GM12878 (cell line): Measurements from ENCODE around the gene UGT1A7. TPM values are rescaled to one million over a fixed set of nuclear protein-coding genes. Genes with fewer than 3 reads are reported as not detected.

Experiments used
- ATAC-seq: fragments of 200-7000 bp; cut with Tn5 transposase; 3 replicates; pipeline ENCODE4 v1.9.1; 2020; ENCODE audit warnings: mild to moderate bottlenecking, moderate library complexity
- BruUV-seq: library from RNA; stranded (reverse); fragments of 400-500 nt; replicated peaks from 2 replicates; lab custom pipeline; 2021; lab: Mats Ljungman, UMichigan
- CTCF ChIA-PET: fragments of 300-600 bp; sonication (Branson Sonifier 250); formaldehyde crosslinking; extraction: SDS; loops from one replicate; lab custom pipeline; 2021; ENCODE audit warnings: inconsistent platforms; lab: Yijun Ruan, JAX
- POLR2A ChIA-PET: fragments of 350-600 bp; formaldehyde crosslinking; extraction: SDS; loops from one replicate; lab custom pipeline; 2021; ENCODE audit warnings: inconsistent platforms; lab: Charles Lee
- RAD21 ChIA-PET: fragments of 300-600 bp; sonication (Branson Sonifier 250); formaldehyde crosslinking; loops from one replicate; lab custom pipeline; 2023; ENCODE audit warnings: antibody characterized with exemption; ENCODE audit not compliant: unreplicated experiment; lab: Charles Lee
- SMC1A ChIA-PET: fragments of 300-600 bp; sonication (Branson Sonifier 250); formaldehyde crosslinking; loops from one replicate; lab custom pipeline; 2023; ENCODE audit not compliant: unreplicated experiment, uncharacterized antibody; lab: Charles Lee
- DNase-seq: peaks from one replicate; pipeline ENCODE4 v3.0.0-alpha.2; 2011; ENCODE audit warnings: low read depth, low spot score
- FAIRE-seq: peaks from 3 replicates; lab custom pipeline; 2011; peaks lifted over from hg19 to GRCh38; lab: Jason Lieb, UNC
- H2AFZ ChIP-seq: 2 replicates; pipeline ENCODE4 v1.6.0; 2011; ENCODE audit warnings: low read depth, low read length, control low read depth; ENCODE audit not compliant: control insufficient read depth
- H3K27ac ChIP-seq: 2 replicates; pipeline ENCODE4 v1.5.1; 2011; ENCODE audit warnings: control low read depth; ENCODE audit not compliant: control insufficient read depth, insufficient read depth
- H3K27me3 ChIP-seq, 2 experiments: replicated peaks in 1 of 2; 2 replicates each; pipeline versions ENCODE4 v1.6.0 to v1.6.1; 2011; ENCODE audit warnings: low read length in 1 of 2; ENCODE audit not compliant: control insufficient read depth in 2 of 2, insufficient read depth in 2 of 2
- H3K36me3 ChIP-seq, 2 experiments: 2 replicates each; pipeline ENCODE4 v1.5.1; 2011; ENCODE audit warnings: low read length in 1 of 2; ENCODE audit not compliant: control insufficient read depth in 2 of 2, insufficient read depth in 2 of 2
- H3K4me1 ChIP-seq: 2 replicates; pipeline ENCODE4 v1.6.1; 2011; ENCODE audit warnings: mild to moderate bottlenecking, low read length, moderate library complexity, mixed read lengths; ENCODE audit not compliant: control insufficient read depth, insufficient read depth
- H3K4me2 ChIP-seq: 2 replicates; pipeline ENCODE4 v1.6.0; 2011; ENCODE audit warnings: control low read depth; ENCODE audit not compliant: control insufficient read depth, insufficient read depth
- H3K4me3 ChIP-seq: fragments of 200-600 bp; sonication (generic); 2 replicates; pipeline ENCODE4 v1.5.1; 2016
- H3K79me2 ChIP-seq: 2 replicates; pipeline ENCODE4 v1.6.0; 2011; ENCODE audit warnings: low read length; ENCODE audit not compliant: control insufficient read depth, insufficient read depth
- H3K9ac ChIP-seq: 2 replicates; pipeline ENCODE4 v1.8.0; 2011; ENCODE audit warnings: low read length, control low read depth, mixed read lengths; ENCODE audit not compliant: control insufficient read depth, insufficient read depth
- H3K9me3 ChIP-seq: replicated peaks from 3 replicates; pipeline ENCODE4 v1.5.1; 2011; ENCODE audit warnings: mild to moderate bottlenecking, low read length; ENCODE audit not compliant: control insufficient read depth, insufficient read depth
- H4K20me1 ChIP-seq: 2 replicates; pipeline ENCODE4 v1.6.0; 2011; ENCODE audit not compliant: control insufficient read depth, insufficient read depth
- GABPA ChIP-seq: IDR thresholded peaks from 2 replicates; pipeline ENCODE4 v1.6.1; 2014; ENCODE audit warnings: antibody characterized with exemption, low read depth, mild to moderate bottlenecking, inconsistent platforms
- KDM1A ChIP-seq: fragments of 200-600 bp; sonication (generic); IDR thresholded peaks from 2 replicates; pipeline ENCODE4 v1.6.1; 2016; ENCODE audit warnings: borderline replicate concordance
- LARP7 ChIP-seq: fragments of 450-650 bp; IDR thresholded peaks from 2 replicates; pipeline ENCODE4 v1.6.1; 2017; ENCODE audit warnings: mild to moderate bottlenecking
- MTA2 ChIP-seq: fragments of 450-650 bp; IDR thresholded peaks from 2 replicates; pipeline ENCODE4 v1.6.1; 2016; ENCODE audit warnings: low read depth, mild to moderate bottlenecking, moderate library complexity
- NBN ChIP-seq: fragments of 450-650 bp; IDR thresholded peaks from 2 replicates; pipeline ENCODE4 v1.6.1; 2016
- NFIC ChIP-seq: IDR thresholded peaks from 2 replicates; pipeline ENCODE4 v1.6.1; 2012; ENCODE audit warnings: low read depth, mild to moderate bottlenecking, inconsistent platforms, low read length, moderate library complexity
- PAX5 ChIP-seq: IDR thresholded peaks from 2 replicates; pipeline ENCODE4 v1.6.1; 2011; ENCODE audit warnings: low read depth, low read length, borderline replicate concordance
- PML ChIP-seq: IDR thresholded peaks from 2 replicates; pipeline ENCODE4 v1.6.1; 2012; ENCODE audit warnings: low read length, inconsistent platforms
- SMARCA5 ChIP-seq: fragments of 450-650 bp; IDR thresholded peaks from 2 replicates; pipeline ENCODE4 v1.6.1; 2017; ENCODE audit warnings: mild to moderate bottlenecking
- SP1 ChIP-seq: IDR thresholded peaks from one replicate; pipeline ENCODE4 v1.6.1; 2011; ENCODE audit warnings: low read depth, low read length
- SREBF2 ChIP-seq: IDR thresholded peaks from 2 replicates; pipeline ENCODE4 v1.6.1; 2012; ENCODE audit warnings: mild to moderate bottlenecking, low read length
- TCF12 ChIP-seq: IDR thresholded peaks from 2 replicates; pipeline ENCODE4 v1.6.1; 2011; ENCODE audit warnings: low read depth, mild to moderate bottlenecking, low read length
- TCF3 ChIP-seq: IDR thresholded peaks from 2 replicates; pipeline ENCODE4 v1.6.1; 2012; ENCODE audit warnings: low read depth, mild to moderate bottlenecking, low read length, borderline replicate concordance; ENCODE audit not compliant: insufficient read depth
- ZBED1 ChIP-seq: IDR thresholded peaks from 2 replicates; pipeline ENCODE4 v1.6.1; 2016; ENCODE audit warnings: borderline replicate concordance
- WGBS: methylation state at CpG from one replicate; pipeline ENCODE4 v1.1.6; 2016; ENCODE audit warnings: low lambda C conversion rate; ENCODE audit not compliant: insufficient replicate concordance, insufficient coverage; ENCODE audit errors: missing lambda C conversion rate; 5-methylcytosine and 5-hydroxymethylcytosine counted together
- in situ Hi-C: fragments of 300-500 bp; cut with MboI; formaldehyde crosslinking; loops from 9 replicates; pipeline ENCODE4 v1.14.3; 2018; ENCODE audit warnings: mixed read lengths
- intact Hi-C: fragments of 100-400 bp; cut with micrococcal nuclease; formaldehyde crosslinking; loops from one replicate; pipeline ENCODE4 v1.14.2; 2022; ENCODE audit not compliant: unreplicated experiment
- polyA plus RNA-seq, 11 experiments: library from polyadenylated mRNA; depleted of rRNA in 4 of 11; unstranded in 6 of 11; stranded (reverse) in 5 of 11; fragments of >200 nt; fragmentation: Nextera tagmentation in 4 of 11; fragmentation: Illumina TruSeq in 1 of 11; extraction: Ambion mirVana in 4 of 11; extraction: Trizol in 1 of 11; gene quantifications; 1 replicate in 1 of 11; 2 replicates in 10 of 11; pipeline versions ENCODE4 v1.2.1 to v1.2.3, GENCODE V29; 2011 to 2016; ENCODE audit warnings: inconsistent platforms in 2 of 11, missing spikeins in 2 of 11, low read depth in 1 of 11
- total RNA-seq, 4 experiments: library from RNA; depleted of rRNA in 3 of 4; stranded (reverse); fragments of >200 nt in 3 of 4; fragmentation: Illumina TruSeq in 1 of 4; extraction: Trizol in 1 of 4; gene quantifications; 2 replicates each; pipeline versions ENCODE4 v1.2.1 to v1.2.3, GENCODE V29; 2013 to 2021
- TF ChIP-seq, protein P1 (sequence below): fragments of 450-650 bp; formaldehyde crosslinking; IDR thresholded peaks from 2 replicates; pipeline ENCODE4 v1.5.0; 2022; ENCODE audit warnings: mild to moderate bottlenecking, missing genetic modification characterization
- TF ChIP-seq, protein P2 (sequence below): fragments of 450-650 bp; IDR thresholded peaks from 2 replicates; pipeline ENCODE4 v1.6.1; 2016; ENCODE audit warnings: mild to moderate bottlenecking

Gene UGT1A7
- total and polyA plus RNA-seq, 10 of the 15 experiments (the other 5 are each of a cell fraction or from before 2014, with no cell fraction given) = not detected

DNA sequence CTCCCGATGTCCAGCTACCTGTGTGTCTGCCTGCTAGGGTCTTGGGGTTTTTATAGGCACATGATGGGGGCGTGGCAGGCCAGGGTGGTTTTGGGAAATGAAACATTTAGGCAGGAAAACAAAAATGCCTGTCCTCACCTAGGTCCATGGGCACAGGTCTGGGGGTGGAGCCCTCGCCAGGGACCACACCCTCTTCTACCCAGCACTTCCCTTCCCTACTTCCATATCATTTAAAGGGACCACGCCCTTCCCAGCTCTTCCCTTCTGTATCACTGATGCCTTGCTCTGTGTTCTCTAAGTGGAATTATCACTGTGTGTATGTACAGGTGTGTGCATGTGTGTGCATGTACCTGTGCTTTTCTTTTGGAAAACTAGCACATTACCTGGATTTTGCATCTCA is 84.7 kb downstream of the UGT1A7 start:
- Histone ChIP-seq H3K27ac (no peak overlapping the region), H3K27me3 (peaks cover 0 to 3% of the 10 kb centered on the region in 2 experiments; a peak in 1 of 4 replicates), H2AFZ (no peak overlapping the region), H3K4me2 (no peak overlapping the region), H4K20me1 (no peaks in the 10 kb centered on the region), H3K79me2 (no peaks in the 10 kb centered on the region), H3K4me1 (no peaks in the 10 kb centered on the region), H3K4me3 (no peak overlapping the region), H3K36me3 (no peaks in the 10 kb centered on the region), H3K9me3 (no peaks in the 10 kb centered on the region), H3K9ac (no peak overlapping the region)
- POLR2A ChIA-PET = no interaction called here
- in situ Hi-C loops = no loop called here
- no peak for DNase-seq
- no peak for FAIRE-seq
- ATAC-seq = no peak
- 21% methylated on average over 4 of the region's 4 CpGs for WGBS
- TF ChIP-seq SMARCA5 (no peak), PML (no peak), SREBF2 (no peak), NFIC (no peak), SP1 (no peak)
- no TSS peak for BruUV-seq
- SMC1A ChIA-PET = no interaction called here
- intact Hi-C loops = no loop called here
- RAD21 ChIA-PET = no interaction called here
- CTCF ChIA-PET = interaction anchor here (1.0 kb wide), 1 partner anchor 54 kb away, joined by 3 read pairs; no protein-coding TSS in a partner anchor

DNA sequence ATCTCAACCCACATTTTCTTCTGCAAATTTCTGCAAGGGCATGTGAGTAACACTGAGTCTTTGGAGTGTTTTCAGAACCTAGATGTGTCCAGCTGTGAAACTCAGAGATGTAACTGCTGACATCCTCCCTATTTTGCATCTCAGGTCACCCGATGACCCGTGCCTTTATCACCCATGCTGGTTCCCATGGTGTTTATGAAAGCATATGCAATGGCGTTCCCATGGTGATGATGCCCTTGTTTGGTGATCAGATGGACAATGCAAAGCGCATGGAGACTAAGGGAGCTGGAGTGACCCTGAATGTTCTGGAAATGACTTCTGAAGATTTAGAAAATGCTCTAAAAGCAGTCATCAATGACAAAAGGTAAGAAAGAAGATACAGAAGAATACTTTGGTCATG is 86.4 kb downstream of the UGT1A7 start:
- no peak overlapping the region for H3K4me2 ChIP-seq
- intact Hi-C loops = no loop called here
- ChIA-PET CTCF (no interaction called here), RAD21 (no interaction called here), SMC1A (interaction anchor here (0.6 kb wide), 1 partner anchor 31 kb away, joined by 3 read pairs; no protein-coding TSS in a partner anchor), POLR2A (no interaction called here)
- no peak overlapping the region for H2AFZ ChIP-seq
- no peak overlapping the region for H3K4me3 ChIP-seq
- ATAC-seq = no peak
- 43% methylated on average over 4 of the region's 4 CpGs for WGBS
- in situ Hi-C loops = no loop called here
- no peaks in the 10 kb centered on the region for H3K4me1 ChIP-seq
- TF ChIP-seq KDM1A = no peak
- no peak for TF ChIP-seq NBN
- TF ChIP-seq, protein P1, sequence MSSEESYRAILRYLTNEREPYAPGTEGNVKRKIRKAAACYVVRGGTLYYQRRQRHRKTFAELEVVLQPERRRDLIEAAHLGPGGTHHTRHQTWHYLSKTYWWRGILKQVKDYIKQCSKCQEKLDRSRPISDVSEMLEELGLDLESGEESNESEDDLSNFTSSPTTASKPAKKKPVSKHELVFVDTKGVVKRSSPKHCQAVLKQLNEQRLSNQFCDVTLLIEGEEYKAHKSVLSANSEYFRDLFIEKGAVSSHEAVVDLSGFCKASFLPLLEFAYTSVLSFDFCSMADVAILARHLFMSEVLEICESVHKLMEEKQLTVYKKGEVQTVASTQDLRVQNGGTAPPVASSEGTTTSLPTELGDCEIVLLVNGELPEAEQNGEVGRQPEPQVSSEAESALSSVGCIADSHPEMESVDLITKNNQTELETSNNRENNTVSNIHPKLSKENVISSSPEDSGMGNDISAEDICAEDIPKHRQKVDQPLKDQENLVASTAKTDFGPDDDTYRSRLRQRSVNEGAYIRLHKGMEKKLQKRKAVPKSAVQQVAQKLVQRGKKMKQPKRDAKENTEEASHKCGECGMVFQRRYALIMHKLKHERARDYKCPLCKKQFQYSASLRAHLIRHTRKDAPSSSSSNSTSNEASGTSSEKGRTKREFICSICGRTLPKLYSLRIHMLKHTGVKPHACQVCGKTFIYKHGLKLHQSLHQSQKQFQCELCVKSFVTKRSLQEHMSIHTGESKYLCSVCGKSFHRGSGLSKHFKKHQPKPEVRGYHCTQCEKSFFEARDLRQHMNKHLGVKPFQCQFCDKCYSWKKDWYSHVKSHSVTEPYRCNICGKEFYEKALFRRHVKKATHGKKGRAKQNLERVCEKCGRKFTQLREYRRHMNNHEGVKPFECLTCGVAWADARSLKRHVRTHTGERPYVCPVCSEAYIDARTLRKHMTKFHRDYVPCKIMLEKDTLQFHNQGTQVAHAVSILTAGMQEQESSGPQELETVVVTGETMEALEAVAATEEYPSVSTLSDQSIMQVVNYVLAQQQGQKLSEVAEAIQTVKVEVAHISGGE = no peak
- no peak for TF ChIP-seq PAX5
- TF ChIP-seq LARP7 = no peak
- TF ChIP-seq TCF3 = no peak
- no peak for TF ChIP-seq PML
- no peak for TF ChIP-seq TCF12
- no peak for TF ChIP-seq ZBED1
- no peak for TF ChIP-seq GABPA
- TF ChIP-seq MTA2 = no peak
- TF ChIP-seq, protein P2, sequence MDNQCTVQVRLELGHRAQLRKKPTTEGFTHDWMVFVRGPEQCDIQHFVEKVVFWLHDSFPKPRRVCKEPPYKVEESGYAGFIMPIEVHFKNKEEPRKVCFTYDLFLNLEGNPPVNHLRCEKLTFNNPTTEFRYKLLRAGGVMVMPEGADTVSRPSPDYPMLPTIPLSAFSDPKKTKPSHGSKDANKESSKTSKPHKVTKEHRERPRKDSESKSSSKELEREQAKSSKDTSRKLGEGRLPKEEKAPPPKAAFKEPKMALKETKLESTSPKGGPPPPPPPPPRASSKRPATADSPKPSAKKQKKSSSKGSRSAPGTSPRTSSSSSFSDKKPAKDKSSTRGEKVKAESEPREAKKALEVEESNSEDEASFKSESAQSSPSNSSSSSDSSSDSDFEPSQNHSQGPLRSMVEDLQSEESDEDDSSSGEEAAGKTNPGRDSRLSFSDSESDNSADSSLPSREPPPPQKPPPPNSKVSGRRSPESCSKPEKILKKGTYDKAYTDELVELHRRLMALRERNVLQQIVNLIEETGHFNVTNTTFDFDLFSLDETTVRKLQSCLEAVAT = no peak
- no peak overlapping the region for H3K27ac ChIP-seq
- H3K79me2 ChIP-seq = no peaks in the 10 kb centered on the region
- no peaks in the 10 kb centered on the region for H4K20me1 ChIP-seq
- H3K9ac ChIP-seq = no peak overlapping the region
- H3K27me3 ChIP-seq = peaks cover 0 to 3% of the 10 kb centered on the region in 2 experiments; a peak in 1 of 4 replicates
- no peaks in the 10 kb centered on the region for H3K9me3 ChIP-seq
- BruUV-seq = no TSS peak
- no peaks in the 10 kb centered on the region for H3K36me3 ChIP-seq
- no peak for DNase-seq
- FAIRE-seq = no peak
